ENCODE data around the gene IGF2. TPM values are rescaled to one million over a fixed set of nuclear protein-coding genes. Genes with fewer than 3 reads are reported as not detected.

Gene IGF2
- total RNA-seq, 1 donor from 2014 or later: 6.6 TPM

DNA sequence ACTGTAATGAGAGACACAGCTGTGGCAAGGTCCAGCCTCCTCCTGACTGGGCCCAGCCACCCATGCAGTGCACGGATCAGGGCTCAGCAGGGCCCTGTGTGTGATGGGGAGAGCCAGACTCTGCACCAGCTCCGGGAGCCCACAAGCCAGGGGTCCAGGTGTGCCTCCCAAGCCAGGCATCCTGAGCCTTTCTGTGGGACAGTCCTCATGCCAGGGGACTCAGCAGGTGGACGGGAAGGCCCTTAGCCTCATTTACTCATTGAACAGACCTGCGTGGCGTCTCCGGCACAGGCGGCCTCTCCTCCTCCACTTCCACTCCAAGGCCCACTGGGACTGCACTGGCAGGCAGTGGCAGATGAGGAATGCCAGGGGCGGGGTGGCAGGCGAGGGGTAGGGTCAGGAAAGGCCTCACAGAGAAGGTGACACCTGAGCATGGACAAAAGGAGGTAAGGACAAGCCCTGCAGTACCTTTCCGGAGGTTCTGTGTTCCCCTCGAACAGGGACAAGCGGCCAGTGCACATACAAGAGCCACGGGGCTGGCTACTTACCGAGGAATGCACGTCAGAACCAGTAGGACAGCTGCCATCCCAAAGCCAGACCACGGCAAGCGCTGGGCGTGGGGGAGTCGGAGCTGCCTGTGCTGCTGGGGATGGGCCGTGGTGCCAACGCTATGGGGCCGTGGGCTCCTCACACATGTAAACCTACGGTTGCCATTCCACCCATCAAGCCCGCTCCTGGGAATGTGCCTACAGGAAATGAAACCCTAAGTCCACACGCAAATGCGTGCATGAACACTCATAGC lies 52.7 kb downstream of the IGF2 start:
- no peak overlapping the region for H3K4me3 ChIP-seq (ENCODE audit: low read depth, low read length)

DNA sequence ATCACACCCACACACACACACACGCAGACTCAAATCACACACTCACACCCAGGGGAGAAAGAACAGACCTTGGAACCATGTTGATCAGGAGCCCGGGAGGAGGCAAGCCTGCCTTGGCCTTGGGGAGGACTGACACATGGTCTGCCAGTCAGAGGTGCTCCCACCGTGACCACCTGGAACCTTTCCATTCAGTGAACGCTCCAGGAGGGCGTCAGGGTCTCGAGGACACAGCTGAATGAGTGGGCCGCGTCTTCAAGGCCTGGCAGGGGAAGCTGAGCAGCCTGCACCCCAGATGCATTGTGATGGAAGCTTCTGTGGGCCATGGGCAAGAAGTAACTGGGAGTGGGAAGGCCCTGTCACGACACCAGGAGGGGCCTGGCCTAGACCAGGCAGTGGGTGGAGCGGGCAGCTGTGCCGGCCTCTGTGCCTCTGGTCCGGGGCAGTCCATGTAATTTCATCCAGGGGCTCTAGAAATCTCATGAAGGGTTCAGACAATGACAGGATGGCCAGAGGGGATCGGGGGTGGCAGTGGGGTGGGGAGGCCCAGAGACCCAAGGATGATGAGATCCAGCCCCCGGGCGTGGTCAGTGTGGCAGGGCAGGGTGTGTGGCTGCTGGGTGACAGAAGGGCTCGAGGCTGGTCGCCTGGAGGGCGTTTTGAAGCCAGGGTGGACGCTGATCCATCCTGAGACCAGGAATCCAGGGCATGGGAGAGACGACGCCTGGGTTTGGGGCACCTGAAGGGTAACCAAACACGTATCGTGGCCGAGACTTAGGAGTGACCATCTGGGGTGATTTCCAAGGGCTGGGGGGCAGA lies 53.7 kb downstream of the IGF2 start:
- Histone ChIP-seq H3K36me3 (ENCODE audit: control insufficient read depth, insufficient read depth, low read length) (no peaks in the 10 kb centered on the region), H3K27me3 (ENCODE audit: control insufficient read depth, insufficient read depth, low read length) (no peaks in the 10 kb centered on the region), H3K4me3 (ENCODE audit: low read depth, low read length) (no peak overlapping the region)
- DNase-seq (ENCODE audit: low read depth) (no peak), FAIRE-seq (no peak)
- TF ChIP-seq, protein P1, sequence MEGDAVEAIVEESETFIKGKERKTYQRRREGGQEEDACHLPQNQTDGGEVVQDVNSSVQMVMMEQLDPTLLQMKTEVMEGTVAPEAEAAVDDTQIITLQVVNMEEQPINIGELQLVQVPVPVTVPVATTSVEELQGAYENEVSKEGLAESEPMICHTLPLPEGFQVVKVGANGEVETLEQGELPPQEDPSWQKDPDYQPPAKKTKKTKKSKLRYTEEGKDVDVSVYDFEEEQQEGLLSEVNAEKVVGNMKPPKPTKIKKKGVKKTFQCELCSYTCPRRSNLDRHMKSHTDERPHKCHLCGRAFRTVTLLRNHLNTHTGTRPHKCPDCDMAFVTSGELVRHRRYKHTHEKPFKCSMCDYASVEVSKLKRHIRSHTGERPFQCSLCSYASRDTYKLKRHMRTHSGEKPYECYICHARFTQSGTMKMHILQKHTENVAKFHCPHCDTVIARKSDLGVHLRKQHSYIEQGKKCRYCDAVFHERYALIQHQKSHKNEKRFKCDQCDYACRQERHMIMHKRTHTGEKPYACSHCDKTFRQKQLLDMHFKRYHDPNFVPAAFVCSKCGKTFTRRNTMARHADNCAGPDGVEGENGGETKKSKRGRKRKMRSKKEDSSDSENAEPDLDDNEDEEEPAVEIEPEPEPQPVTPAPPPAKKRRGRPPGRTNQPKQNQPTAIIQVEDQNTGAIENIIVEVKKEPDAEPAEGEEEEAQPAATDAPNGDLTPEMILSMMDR (IDR thresholded peaks at IDR 0.05; ENCODE audit: insufficient read depth, low read length, severe bottlenecking): no peak

More for the DNA sequence above, 52.7 kb downstream of the IGF2 start:
- FAIRE-seq (no peak), DNase-seq (ENCODE audit: low read depth) (no peak)
- H3K27me3 ChIP-seq (ENCODE audit: control insufficient read depth, insufficient read depth, low read length): peaks cover 2% of the 10 kb centered on the region
- TF ChIP-seq, protein P1 (IDR thresholded peaks at IDR 0.05; ENCODE audit: insufficient read depth, low read length, severe bottlenecking): no peak
- H3K36me3 ChIP-seq (ENCODE audit: control insufficient read depth, insufficient read depth, low read length): no peaks in the 10 kb centered on the region

DNA sequence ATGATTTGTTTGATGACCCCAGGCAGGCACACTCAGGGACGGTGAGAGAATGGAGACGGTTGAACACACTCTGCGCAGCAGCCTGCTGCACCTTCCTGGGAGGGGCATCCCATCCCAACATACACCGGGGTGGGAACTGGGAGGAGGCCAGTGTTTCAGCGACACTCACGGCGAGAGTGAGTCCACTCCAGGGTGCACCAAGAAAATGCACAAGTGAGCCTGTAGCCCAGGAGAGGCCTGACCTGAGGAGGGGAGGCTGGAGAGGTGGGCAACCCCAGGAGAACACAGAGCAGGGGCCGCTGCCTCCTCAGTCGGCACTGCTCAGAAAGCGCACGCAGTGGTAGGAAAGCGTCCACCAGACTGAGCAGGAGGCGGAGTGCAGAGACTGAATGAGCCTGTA lies 54.5 kb downstream of the IGF2 start:
- DNase-seq (ENCODE audit: low read depth) (no peak), FAIRE-seq (no peak)
- no peaks in the 10 kb centered on the region for H3K27me3 ChIP-seq (ENCODE audit: control insufficient read depth, insufficient read depth, low read length)
- no peaks in the 10 kb centered on the region for H3K36me3 ChIP-seq (ENCODE audit: control insufficient read depth, insufficient read depth, low read length)
- TF ChIP-seq, protein P1 (IDR thresholded peaks at IDR 0.05; ENCODE audit: insufficient read depth, low read length, severe bottlenecking): no peak
- no peak overlapping the region for H3K4me3 ChIP-seq (ENCODE audit: low read depth, low read length)

Other genes with a start within 250 kb of the IGF2 start
- not detected in 2 replicates for gene PRR33, start 247.5 kb downstream of the IGF2 start, total RNA-seq
- not detected in 2 replicates for gene TNNT3, start 219.7 kb downstream of the IGF2 start, total RNA-seq
- gene MRPL23, start 192.1 kb downstream of the IGF2 start, total RNA-seq: 97.7 and 125 TPM in 2 replicates
- 19.7 and 59.4 TPM in 2 replicates for gene H19, start 141.5 kb downstream of the IGF2 start, total RNA-seq
- gene INS, start 21.8 kb upstream of the IGF2 start, total RNA-seq: not detected in 2 replicates
- under 0.01 and 0.13 TPM in 2 replicates for gene TH, start 32.4 kb upstream of the IGF2 start, total RNA-seq
- 0.79 and 2.4 TPM in 2 replicates for gene ASCL2, start 131.2 kb upstream of the IGF2 start, total RNA-seq
- gene C11orf21, start 162.5 kb upstream of the IGF2 start, total RNA-seq: not detected in 2 replicates
- not detected in 2 replicates for gene TSPAN32, start 162.6 kb upstream of the IGF2 start, total RNA-seq
- gene CD81, start 237.9 kb upstream of the IGF2 start, total RNA-seq: 133 and 219 TPM in 2 replicates